ENCODE data around the gene AXL. TPM values are rescaled to one million over a fixed set of nuclear protein-coding genes. Genes with fewer than 3 reads are reported as not detected.

Gene AXL
- total and polyA plus RNA-seq, 2 of the 13 experiments (the other 11 are each of a cell fraction or from before 2014, with no cell fraction given): 0.71 to 5.9 TPM

DNA sequence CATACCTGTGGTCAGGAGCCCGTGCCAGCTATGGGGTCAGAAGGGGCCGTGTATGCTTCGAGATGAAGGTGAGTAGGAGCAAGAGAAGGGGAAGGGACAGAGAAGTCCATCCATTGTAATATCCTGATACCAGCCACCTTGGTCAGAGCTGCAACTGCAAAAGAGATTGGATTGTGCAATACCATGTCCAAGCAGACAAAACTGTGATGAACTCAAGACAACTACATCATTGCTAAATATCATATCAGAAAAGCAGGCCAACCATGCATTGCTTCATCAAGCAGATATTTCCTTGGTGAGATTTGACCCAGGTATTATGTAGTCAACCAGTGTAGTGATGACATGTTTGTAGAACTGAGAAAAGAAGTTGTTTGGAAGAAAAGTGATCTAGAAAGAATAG lies 57.2 kb downstream of the AXL start:
- H3K4me3 ChIP-seq (replicated peaks in 1 of 3; ENCODE audit: insufficient read depth in 1 of 3, low read depth in 2 of 3, low read length in 3 of 3): no peak overlapping the region
- no peaks in the 10 kb centered on the region for H3K27me3 ChIP-seq (ENCODE audit: control insufficient read depth in 1 of 2, insufficient read depth in 2 of 2, low read length in 2 of 2)
- ChIA-PET CTCF (ENCODE audit: low intra/inter-chr PET ratio, low total read pairs) (no interaction called here), POLR2A (interaction anchor here (1.1 kb wide), 1 partner anchor 12 kb away, joined by 5 read pairs; the partner anchor contains the start of gene HNRNPUL1)
- no peak overlapping the region for H3K9ac ChIP-seq (ENCODE audit: insufficient read depth, low read depth, low read length)
- H3K27ac ChIP-seq (ENCODE audit: extremely low read length, insufficient read depth, low read length): no peak overlapping the region
- 93% methylated on average over 3 of the region's 3 CpGs for WGBS (ENCODE audit: low lambda C conversion rate)
- DNase-seq (ENCODE audit: low spot score) (no peak), FAIRE-seq (no peak), ATAC-seq (no peak)
- peaks cover 57 to 95% of the 10 kb centered on the region in 2 experiments for H3K36me3 ChIP-seq (replicated peaks in 1 of 2; ENCODE audit: control insufficient read depth in 1 of 2, insufficient read depth in 2 of 2, low read length in 2 of 2)
- intact Hi-C loops (cut with micrococcal nuclease; ENCODE audit: unreplicated experiment) (no loop called here), in situ Hi-C loops (cut with HindIII; ENCODE audit: extremely low pct_ligation_motif_present, low pct_unique_long_range_greater_than_20kb) (no loop called here)
- no peak overlapping the region for H2AFZ ChIP-seq (ENCODE audit: low read length)
- BruUV-seq (replicated peaks): no TSS peak
- H3K9me3 ChIP-seq (ENCODE audit: low read length): no peaks in the 10 kb centered on the region
- no peaks in the 10 kb centered on the region for H4K20me1 ChIP-seq (ENCODE audit: insufficient read depth, low read length)
- H3K79me2 ChIP-seq (ENCODE audit: insufficient read depth, low read length): no peaks in the 10 kb centered on the region
- H3K4me1 ChIP-seq (ENCODE audit: insufficient read depth, low read length): no peaks in the 10 kb centered on the region
- TF ChIP-seq CEBPG (CRISPR knock-in tag; IDR thresholded peaks at IDR 0.05) (peak; percentile 38; the same call in 1 of the 2 replicates), KDM5B (CRISPR knock-in tag; IDR thresholded peaks at IDR 0.05; ENCODE audit: borderline replicate concordance) (no peak), CEBPB (IDR thresholded peaks at IDR 0.05; ENCODE audit: borderline replicate concordance, low read depth, low read length) (peak; percentile 90)
- no peak overlapping the region for H3K4me2 ChIP-seq (ENCODE audit: low read depth, low read length)

DNA sequence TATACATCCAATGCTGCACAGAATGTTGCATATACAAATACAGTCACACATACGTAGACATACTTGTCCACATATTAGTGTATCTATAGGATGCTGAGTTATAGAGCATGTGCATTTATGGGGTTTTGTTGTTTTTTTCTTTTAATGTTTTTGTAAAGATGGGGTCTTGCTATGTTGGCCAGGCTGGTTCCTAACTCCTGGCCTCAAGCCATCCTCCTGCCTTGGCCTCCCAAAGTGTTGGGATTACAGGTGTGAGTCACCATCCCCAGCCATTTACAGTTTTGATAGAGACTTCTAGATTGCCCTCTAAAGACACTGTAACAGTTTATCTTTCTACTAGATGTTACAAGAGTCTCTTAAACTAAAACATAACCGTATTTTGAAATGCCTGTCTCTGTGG lies 59.5 kb downstream of the AXL start:
- peaks cover 43 to 83% of the 10 kb centered on the region in 2 experiments for H3K36me3 ChIP-seq (replicated peaks in 1 of 2; ENCODE audit: control insufficient read depth in 1 of 2, insufficient read depth in 2 of 2, low read length in 2 of 2)

More for the DNA sequence above, 59.5 kb downstream of the AXL start:
- intact Hi-C loops (cut with micrococcal nuclease; ENCODE audit: unreplicated experiment): no loop called here
- H3K9me3 ChIP-seq (ENCODE audit: low read length): no peaks in the 10 kb centered on the region
- WGBS (ENCODE audit: low lambda C conversion rate): 96% methylated on average over 2 of the region's 2 CpGs
- in situ Hi-C loops (cut with HindIII; ENCODE audit: extremely low pct_ligation_motif_present, low pct_unique_long_range_greater_than_20kb): no loop called here
- FAIRE-seq (no peak), DNase-seq (ENCODE audit: low spot score) (no peak), ATAC-seq (no peak)
- H3K4me2 ChIP-seq (ENCODE audit: low read depth, low read length): no peak overlapping the region
- no peak overlapping the region for H2AFZ ChIP-seq (ENCODE audit: low read length)
- no peaks in the 10 kb centered on the region for H4K20me1 ChIP-seq (ENCODE audit: insufficient read depth, low read length)
- H3K4me1 ChIP-seq (ENCODE audit: insufficient read depth, low read length): no peaks in the 10 kb centered on the region
- no peaks in the 10 kb centered on the region for H3K79me2 ChIP-seq (ENCODE audit: insufficient read depth, low read length)
- H3K27me3 ChIP-seq (ENCODE audit: control insufficient read depth in 1 of 2, insufficient read depth in 2 of 2, low read length in 2 of 2): no peaks in the 10 kb centered on the region
- H3K4me3 ChIP-seq (replicated peaks in 1 of 3; ENCODE audit: insufficient read depth in 1 of 3, low read depth in 2 of 3, low read length in 3 of 3): no peak overlapping the region
- H3K27ac ChIP-seq (ENCODE audit: extremely low read length, insufficient read depth, low read length): no peak overlapping the region
- ChIA-PET POLR2A (no interaction called here), CTCF (ENCODE audit: low intra/inter-chr PET ratio, low total read pairs) (no interaction called here)
- TF ChIP-seq ZNF121 (CRISPR knock-in tag; IDR thresholded peaks at IDR 0.05): peak; percentile 76
- TF ChIP-seq ASH2L (IDR thresholded peaks at IDR 0.05; ENCODE audit: insufficient read length, low read depth, low read length): no peak
- BruUV-seq (replicated peaks): no TSS peak
- no peak overlapping the region for H3K9ac ChIP-seq (ENCODE audit: insufficient read depth, low read depth, low read length)

Data from HepG2 (cell line).